Measurements from ENCODE around the gene CTSK. TPM values are rescaled to one million over a fixed set of nuclear protein-coding genes. Genes with fewer than 3 reads are reported as not detected.
A peak's percentile ranks its signal among the peaks of the same experiment; 100 is the strongest.

The CTSK gene
- total RNA-seq, 4 donors from 2014 or later, result 8.4 to 20.2 (median 17.7) TPM

DNA sequence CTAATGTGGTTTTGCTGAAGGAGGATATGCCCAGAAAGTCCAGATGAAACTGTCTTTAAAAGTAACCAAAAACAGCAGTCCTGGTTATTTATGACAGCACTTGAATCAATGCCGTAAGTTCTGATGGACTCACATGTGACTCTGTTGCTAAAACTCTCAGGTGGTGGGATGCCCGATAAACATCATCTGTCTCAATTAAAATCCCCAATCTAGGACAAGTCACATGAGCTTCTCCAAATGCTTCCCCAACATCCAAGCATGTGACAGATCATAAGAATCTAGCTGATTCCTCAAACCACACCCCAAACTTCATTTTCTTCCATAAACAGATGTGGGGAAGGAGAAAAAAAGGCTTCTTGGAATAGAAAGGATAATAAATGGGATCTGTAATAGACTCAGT is 786 bp upstream of the CTSK start:
- Histone ChIP-seq H3K4me3 (no peak overlapping the region), H3K36me3 (peaks cover 0 to 40% of the 10 kb centered on the region in 2 donors), H3K27me3 (no peaks in the 10 kb centered on the region), H3K27ac (peak overlapping the region in 2 of 4 donors; percentile 2 to 22), H3K9me3 (no peaks in the 10 kb centered on the region), H3K4me1 (peaks cover 0 to 3% of the 10 kb centered on the region in 2 donors)
- peak in 1 of 2 donors; percentile 43 for ATAC-seq
- no peak for DNase-seq
- TF ChIP-seq, protein P1, sequence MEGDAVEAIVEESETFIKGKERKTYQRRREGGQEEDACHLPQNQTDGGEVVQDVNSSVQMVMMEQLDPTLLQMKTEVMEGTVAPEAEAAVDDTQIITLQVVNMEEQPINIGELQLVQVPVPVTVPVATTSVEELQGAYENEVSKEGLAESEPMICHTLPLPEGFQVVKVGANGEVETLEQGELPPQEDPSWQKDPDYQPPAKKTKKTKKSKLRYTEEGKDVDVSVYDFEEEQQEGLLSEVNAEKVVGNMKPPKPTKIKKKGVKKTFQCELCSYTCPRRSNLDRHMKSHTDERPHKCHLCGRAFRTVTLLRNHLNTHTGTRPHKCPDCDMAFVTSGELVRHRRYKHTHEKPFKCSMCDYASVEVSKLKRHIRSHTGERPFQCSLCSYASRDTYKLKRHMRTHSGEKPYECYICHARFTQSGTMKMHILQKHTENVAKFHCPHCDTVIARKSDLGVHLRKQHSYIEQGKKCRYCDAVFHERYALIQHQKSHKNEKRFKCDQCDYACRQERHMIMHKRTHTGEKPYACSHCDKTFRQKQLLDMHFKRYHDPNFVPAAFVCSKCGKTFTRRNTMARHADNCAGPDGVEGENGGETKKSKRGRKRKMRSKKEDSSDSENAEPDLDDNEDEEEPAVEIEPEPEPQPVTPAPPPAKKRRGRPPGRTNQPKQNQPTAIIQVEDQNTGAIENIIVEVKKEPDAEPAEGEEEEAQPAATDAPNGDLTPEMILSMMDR (IDR thresholded peaks at IDR 0.05 in 4 of 5, conservative IDR thresholded peaks at IDR 0.05 in 1 of 5), result no peak
- TF ChIP-seq POLR2A (IDR thresholded peaks at IDR 0.05), result no peak
- in situ Hi-C loops (cut with MboI; ENCODE audit: low sequenced_read_pairs in 4 of 4), result no loop called here
- intact Hi-C loops (cut with DNase I; ENCODE audit: low total_unique reads), result no loop called here

DNA sequence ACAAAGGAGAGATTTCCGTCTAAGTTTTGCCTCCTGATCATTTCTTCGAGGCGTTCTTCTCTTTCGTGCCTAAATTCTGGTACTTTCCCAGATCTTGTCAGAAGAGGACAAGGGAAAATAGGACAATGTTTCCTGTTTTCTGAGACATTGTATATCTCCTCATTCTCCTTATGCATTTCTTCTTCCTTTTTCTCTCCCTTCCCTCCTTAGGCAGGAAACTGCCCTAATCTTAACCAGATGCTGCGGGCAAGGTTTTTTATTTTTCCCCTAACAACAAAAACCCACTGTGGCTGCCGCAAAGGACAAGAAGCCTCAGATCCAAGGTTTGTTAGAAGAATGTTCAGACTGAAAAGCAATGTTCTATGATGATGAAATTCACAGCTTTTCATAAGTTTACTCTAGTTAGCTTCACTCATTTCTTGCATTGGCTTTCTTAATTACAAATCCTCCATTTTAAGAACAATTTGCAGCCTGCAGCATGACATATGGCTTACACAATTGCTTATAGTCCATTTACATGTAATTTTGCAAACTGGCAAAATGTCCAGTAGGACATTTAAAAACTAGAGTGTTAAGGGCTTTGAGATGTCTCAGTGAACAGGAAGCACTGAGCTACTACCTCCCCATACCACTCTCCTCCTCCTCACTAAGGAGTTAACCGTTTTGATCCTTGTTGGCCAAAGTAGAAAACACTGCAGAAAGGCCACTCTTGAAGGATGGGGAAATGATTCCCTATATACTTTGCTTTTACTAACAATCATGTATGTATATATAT is 624 bp downstream of the CTSK start:
- peaks cover 0 to 3% of the 10 kb centered on the region in 2 donors for H3K4me1 ChIP-seq
- H3K4me3 ChIP-seq, result peak overlapping the region; percentile 7 to 32 (median 20)
- intact Hi-C loops (cut with DNase I; ENCODE audit: low total_unique reads) (no loop called here), in situ Hi-C loops (cut with MboI; ENCODE audit: low sequenced_read_pairs in 4 of 4) (no loop called here)
- H3K27me3 ChIP-seq, result no peaks in the 10 kb centered on the region
- no peak for ATAC-seq
- no peak for DNase-seq
- peaks cover 0 to 38% of the 10 kb centered on the region in 2 donors for H3K36me3 ChIP-seq
- TF ChIP-seq, protein P1 (IDR thresholded peaks at IDR 0.05 in 4 of 5, conservative IDR thresholded peaks at IDR 0.05 in 1 of 5), result no peak
- no peak for TF ChIP-seq POLR2A (IDR thresholded peaks at IDR 0.05)
- H3K9me3 ChIP-seq, result no peaks in the 10 kb centered on the region
- H3K27ac ChIP-seq, result peak overlapping the region in 2 of 4 donors; percentile 6 to 10

DNA sequence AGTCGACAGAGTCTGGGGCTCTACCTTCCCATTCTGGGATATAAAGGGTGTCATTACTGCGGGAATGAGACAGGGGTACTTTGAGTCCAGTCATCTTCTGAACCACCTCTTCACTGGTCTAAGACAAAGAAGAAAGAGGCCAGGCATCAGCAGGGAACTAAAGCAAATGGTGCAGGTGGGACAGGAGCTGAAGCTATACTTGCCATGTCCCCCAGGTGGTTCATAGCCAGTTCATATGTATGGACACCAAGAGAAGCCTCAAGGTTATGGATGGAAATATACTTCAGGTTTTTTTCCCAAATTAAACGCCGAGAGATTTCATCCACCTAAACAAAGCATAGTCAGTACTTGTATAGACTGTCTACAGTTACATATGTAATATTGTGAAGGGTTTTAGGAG is 2.2 kb downstream of the CTSK start:
- ATAC-seq (no peak), DNase-seq (no peak)
- TF ChIP-seq POLR2A (IDR thresholded peaks at IDR 0.05), result no peak
- TF ChIP-seq, protein P1 (IDR thresholded peaks at IDR 0.05 in 4 of 5, conservative IDR thresholded peaks at IDR 0.05 in 1 of 5), result no peak
- in situ Hi-C loops (cut with MboI; ENCODE audit: low sequenced_read_pairs in 4 of 4) (no loop called here), intact Hi-C loops (cut with DNase I; ENCODE audit: low total_unique reads) (no loop called here)
- H3K36me3 ChIP-seq, result peaks cover 0 to 23% of the 10 kb centered on the region in 2 donors
- no peak overlapping the region for H3K4me3 ChIP-seq
- H3K9me3 ChIP-seq, result no peaks in the 10 kb centered on the region
- H3K27me3 ChIP-seq, result no peaks in the 10 kb centered on the region
- peaks cover 0 to 3% of the 10 kb centered on the region in 2 donors for H3K4me1 ChIP-seq
- H3K27ac ChIP-seq, result no peak overlapping the region

DNA sequence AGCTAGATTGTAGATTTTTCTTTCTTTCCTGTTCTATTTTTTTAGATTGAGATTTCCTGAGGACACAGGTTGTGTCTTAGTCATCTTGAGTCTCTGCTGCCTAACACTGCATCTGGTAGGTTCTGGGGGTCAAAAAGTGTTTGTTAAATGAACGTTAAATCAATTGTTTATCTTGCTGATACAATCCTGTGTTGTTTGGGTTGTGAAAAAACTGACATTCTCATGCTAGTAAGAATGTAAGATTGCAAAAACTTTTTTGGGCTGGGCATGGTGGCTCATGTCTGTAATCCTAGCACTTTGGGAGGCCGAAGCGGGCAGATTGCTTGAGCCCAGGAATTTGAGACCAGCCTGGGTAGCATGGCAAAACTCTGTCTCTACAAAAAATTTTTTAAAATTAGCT is 3.4 kb downstream of the CTSK start:
- H3K4me1 ChIP-seq, result peaks cover 0 to 3% of the 10 kb centered on the region in 2 donors
- DNase-seq, result no peak
- intact Hi-C loops (cut with DNase I; ENCODE audit: low total_unique reads) (no loop called here), in situ Hi-C loops (cut with MboI; ENCODE audit: low sequenced_read_pairs in 4 of 4) (no loop called here)
- no peak for ATAC-seq
- no peaks in the 10 kb centered on the region for H3K9me3 ChIP-seq
- H3K4me3 ChIP-seq, result no peak overlapping the region
- H3K27me3 ChIP-seq, result no peaks in the 10 kb centered on the region
- H3K36me3 ChIP-seq, result peaks cover 0 to 20% of the 10 kb centered on the region in 2 donors
- TF ChIP-seq POLR2A (IDR thresholded peaks at IDR 0.05), result no peak
- TF ChIP-seq, protein P1 (IDR thresholded peaks at IDR 0.05 in 4 of 5, conservative IDR thresholded peaks at IDR 0.05 in 1 of 5), result no peak
- no peak overlapping the region for H3K27ac ChIP-seq

Data from gastrocnemius medialis (tissue), 4 donors.